Neutrophil (primary cell): ENCODE data around the gene L2HGDH.

Experiments
- H3K27ac ChIP-seq: fragments of 200-600 bp; sonication (generic); 2 replicates; pipeline ENCODE4 v1.5.1; 2016; ENCODE audit warnings: mild to moderate bottlenecking, moderate library complexity
- H3K27me3 ChIP-seq: fragments of 200-600 bp; sonication (generic); 2 replicates; pipeline ENCODE4 v1.6.0; 2016; ENCODE audit warnings: mild to moderate bottlenecking
- H3K36me3 ChIP-seq: fragments of 200-600 bp; sonication (generic); 2 replicates; pipeline ENCODE4 v1.5.1; 2017
- H3K4me1 ChIP-seq, 2 experiments: fragments of 200-600 bp in 1 of 2; sonication (generic) in 1 of 2; 1 replicate in 1 of 2; 2 replicates in 1 of 2; pipeline versions ENCODE4 v1.5.1 to v1.6.1; 2013 to 2016; ENCODE audit warnings: low read depth in 1 of 2, low read length in 1 of 2, mild to moderate bottlenecking in 1 of 2, moderate library complexity in 1 of 2; ENCODE audit not compliant: control insufficient read depth in 1 of 2, insufficient read depth in 1 of 2
- H3K4me3 ChIP-seq, 2 experiments: fragments of 200-600 bp in 1 of 2; sonication (generic) in 1 of 2; 1 replicate in 1 of 2; 2 replicates in 1 of 2; pipeline ENCODE4 v1.5.1; 2013 to 2016; ENCODE audit warnings: low read depth in 1 of 2, low read length in 1 of 2, mild to moderate bottlenecking in 1 of 2, moderate library complexity in 1 of 2
- H3K9me3 ChIP-seq: fragments of 200-600 bp; sonication (generic); 2 replicates; pipeline ENCODE4 v1.5.1; 2016
- TF ChIP-seq, protein P1 (sequence below): fragments of 200-600 bp; sonication (generic); IDR thresholded peaks from 2 replicates; pipeline ENCODE4 v1.5.1; 2016; ENCODE audit warnings: antibody characterized with exemption

The L2HGDH gene

DNA sequence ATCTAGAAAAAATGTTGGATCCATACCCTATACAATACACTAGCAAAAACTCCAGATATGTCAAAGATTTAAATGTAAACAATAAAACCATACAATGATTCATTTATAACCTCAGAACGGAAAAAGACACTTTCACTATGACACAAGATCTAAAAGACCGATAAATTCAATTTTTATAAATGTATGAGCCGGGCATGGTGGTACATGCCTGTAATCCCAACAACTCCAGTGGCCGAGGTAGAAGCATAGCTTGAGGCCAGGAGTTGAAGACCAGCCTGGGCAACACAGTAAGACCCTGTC lies 78.1 kb downstream of the L2HGDH start:
- TF ChIP-seq, protein P1, sequence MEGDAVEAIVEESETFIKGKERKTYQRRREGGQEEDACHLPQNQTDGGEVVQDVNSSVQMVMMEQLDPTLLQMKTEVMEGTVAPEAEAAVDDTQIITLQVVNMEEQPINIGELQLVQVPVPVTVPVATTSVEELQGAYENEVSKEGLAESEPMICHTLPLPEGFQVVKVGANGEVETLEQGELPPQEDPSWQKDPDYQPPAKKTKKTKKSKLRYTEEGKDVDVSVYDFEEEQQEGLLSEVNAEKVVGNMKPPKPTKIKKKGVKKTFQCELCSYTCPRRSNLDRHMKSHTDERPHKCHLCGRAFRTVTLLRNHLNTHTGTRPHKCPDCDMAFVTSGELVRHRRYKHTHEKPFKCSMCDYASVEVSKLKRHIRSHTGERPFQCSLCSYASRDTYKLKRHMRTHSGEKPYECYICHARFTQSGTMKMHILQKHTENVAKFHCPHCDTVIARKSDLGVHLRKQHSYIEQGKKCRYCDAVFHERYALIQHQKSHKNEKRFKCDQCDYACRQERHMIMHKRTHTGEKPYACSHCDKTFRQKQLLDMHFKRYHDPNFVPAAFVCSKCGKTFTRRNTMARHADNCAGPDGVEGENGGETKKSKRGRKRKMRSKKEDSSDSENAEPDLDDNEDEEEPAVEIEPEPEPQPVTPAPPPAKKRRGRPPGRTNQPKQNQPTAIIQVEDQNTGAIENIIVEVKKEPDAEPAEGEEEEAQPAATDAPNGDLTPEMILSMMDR: no peak
- H3K27me3 ChIP-seq: no peaks in the 10 kb centered on the region
- peaks cover 34 to 41% of the 10 kb centered on the region in 2 experiments for H3K4me1 ChIP-seq
- H3K36me3 ChIP-seq: no peaks in the 10 kb centered on the region
- H3K27ac ChIP-seq: no peak overlapping the region
- no peaks in the 10 kb centered on the region for H3K9me3 ChIP-seq
- no peak overlapping the region for H3K4me3 ChIP-seq

DNA sequence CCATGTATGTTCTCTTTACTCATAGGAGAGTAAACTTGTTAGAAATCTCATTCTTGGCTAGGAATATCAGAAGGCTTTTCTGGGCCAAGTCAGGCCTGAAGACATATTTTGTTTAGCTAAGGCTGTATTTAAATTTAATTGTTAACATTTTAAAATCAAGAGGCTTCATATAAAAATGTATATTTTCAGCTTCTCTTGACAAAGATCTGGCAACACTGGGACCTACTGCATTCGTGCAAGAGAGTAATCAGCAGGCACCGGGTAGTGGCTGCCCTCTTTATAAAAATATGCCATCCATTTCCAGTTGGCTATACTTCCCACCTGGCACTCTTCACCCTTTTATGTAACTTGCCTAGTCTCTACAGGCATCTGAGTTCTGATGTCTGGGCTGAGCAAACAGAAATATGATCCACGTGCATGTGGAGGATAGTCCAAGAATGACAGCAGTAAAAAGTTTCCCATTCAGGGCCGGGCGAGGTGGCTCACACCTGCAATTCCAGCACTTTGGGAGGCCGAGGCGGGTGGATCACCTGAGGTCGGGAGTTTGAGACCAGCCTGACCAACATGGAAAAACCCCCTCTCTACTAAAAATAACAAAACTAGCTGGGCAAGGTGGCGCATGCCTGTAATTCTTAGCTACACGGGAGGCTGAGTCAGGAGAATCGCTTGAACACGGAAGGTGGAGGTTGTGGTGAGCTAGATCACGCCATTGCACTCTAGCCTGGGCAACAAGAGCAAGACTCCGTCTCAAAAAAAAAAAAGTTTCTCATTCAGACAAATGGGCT lies 78.7 kb downstream of the L2HGDH start:
- H3K9me3 ChIP-seq: no peaks in the 10 kb centered on the region
- H3K27me3 ChIP-seq: no peaks in the 10 kb centered on the region
- H3K27ac ChIP-seq: no peak overlapping the region
- H3K4me1 ChIP-seq: peaks cover 39 to 46% of the 10 kb centered on the region in 2 experiments
- H3K4me3 ChIP-seq: no peak overlapping the region
- no peaks in the 10 kb centered on the region for H3K36me3 ChIP-seq
- TF ChIP-seq, protein P1: no peak

DNA sequence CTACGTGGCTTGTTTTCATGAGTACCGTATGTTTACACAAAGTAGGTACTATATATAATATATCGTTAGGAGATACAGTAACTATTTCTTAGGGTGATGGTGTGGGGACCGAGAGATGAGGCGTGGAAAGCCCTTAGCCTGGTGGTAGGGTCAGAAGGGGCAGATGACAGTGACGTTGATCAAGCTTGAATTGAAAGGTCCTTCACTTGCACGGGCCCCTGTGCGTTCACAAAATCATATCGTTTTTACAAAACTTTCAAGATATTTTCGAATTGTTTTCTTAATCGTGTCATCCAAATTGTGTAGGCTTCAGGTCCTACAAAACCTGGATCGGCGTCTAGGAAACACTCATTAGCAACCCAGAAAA lies 79.8 kb downstream of the L2HGDH start:
- H3K4me3 ChIP-seq: peak overlapping the region; percentile 86 to 91
- peaks cover 43% of the 10 kb centered on the region in 2 experiments for H3K4me1 ChIP-seq
- H3K27ac ChIP-seq: peak overlapping the region; percentile 97
- H3K9me3 ChIP-seq: no peaks in the 10 kb centered on the region
- TF ChIP-seq, protein P1: no peak
- H3K27me3 ChIP-seq: no peaks in the 10 kb centered on the region
- no peaks in the 10 kb centered on the region for H3K36me3 ChIP-seq

DNA sequence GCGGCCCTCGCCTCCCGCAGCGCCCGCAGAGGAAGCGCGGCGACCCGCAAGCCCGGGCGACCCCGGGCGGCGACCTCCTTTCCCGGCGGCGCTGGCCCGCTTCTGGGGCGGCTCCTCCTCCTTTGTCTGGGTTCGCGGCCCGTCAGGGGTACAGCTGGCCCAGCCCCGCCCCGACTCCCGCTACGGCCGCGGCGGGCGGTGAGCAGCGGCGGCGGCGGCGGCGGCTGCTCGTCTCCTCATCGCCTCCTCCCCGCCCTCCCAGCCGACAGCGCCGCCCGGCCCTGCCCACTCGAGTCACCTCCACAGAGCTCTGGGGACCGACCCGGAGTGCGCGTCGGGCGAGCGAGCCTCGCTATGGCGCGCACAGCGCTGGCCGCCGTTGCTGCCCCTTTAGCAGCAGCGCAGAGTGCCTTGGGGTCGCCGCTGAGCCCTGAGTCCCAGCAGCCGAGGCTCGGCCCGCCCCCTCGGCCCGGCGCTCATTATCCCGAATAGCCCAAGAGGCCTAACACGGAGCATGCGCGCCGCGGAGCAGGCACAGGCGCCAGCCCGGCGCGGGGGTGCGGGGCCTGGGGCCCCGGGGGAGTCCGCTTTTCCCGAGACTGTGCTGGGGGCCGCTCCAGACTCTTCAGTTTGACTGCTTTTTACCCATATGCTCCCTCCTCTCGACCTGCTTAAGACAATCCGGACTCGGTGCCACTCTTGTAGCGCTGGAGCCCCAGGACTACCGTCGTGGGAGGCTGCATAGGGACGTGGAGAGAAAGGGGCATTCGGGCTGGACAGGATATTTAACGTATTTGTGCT lies 80.4 kb downstream of the L2HGDH start, which contains the start of gene SOS2:
Gene SOS2, minus strand, starts transcription at position 104 of the 801 bp plus-strand sequence. CDS start 295 bp downstream, outside the sequence.
- no peaks in the 10 kb centered on the region for H3K27me3 ChIP-seq
- TF ChIP-seq, protein P1: peak; percentile 15
- H3K4me3 ChIP-seq: peak within 1 kb of the TSS; percentile 86 to 91

DNA sequence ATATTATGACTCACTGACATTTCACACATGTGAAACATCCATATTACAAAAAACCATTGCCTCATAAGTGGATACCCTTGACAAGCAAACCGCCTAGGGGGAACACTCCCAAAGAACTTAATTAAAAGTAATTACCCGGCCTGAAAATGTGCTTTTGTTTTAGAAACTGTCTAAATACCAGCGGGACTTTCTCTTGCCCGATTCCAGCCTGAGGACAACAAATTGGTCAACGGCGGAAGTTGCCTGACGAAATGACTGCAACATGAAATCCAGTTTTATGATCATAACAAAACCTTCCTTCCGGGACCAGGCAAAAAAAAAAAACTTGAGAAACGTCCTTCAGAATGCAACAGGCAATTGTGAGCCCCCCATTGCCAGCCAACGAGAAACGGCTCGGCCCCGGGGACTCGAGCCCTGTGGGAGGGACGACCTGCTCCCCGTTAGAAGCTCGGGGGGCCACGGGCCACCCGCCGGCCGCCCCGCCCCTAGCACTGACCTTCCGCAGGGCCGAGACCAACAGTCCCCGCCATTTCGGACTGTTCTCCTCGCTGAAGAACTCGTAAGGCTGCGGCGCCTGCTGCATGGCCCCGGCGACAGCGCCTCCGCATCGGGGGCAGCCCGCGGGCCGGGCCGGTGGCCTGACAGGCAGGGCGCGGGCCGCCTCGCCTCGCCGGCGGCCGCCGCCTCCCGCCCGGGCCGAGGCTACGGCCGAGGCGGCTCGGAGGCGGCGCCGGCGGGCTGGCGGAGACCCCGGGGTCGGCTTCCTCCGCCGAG lies 81.1 kb downstream of the L2HGDH start:
- Histone ChIP-seq H3K9me3 (no peaks in the 10 kb centered on the region), H3K4me1 (peaks cover 41 to 48% of the 10 kb centered on the region in 2 experiments)
- TF ChIP-seq, protein P1: no peak

More for the DNA sequence above, 80.4 kb downstream of the L2HGDH start, which contains the start of gene SOS2:
- Histone ChIP-seq H3K4me1 (peaks cover 37 to 41% of the 10 kb centered on the region in 2 experiments), H3K27ac (peak within 1 kb of the TSS; percentile 97), H3K9me3 (no peaks in the 10 kb centered on the region), H3K36me3 (no peaks in the 10 kb centered on the region)

More for the DNA sequence above, 81.1 kb downstream of the L2HGDH start:
- Histone ChIP-seq H3K27me3 (no peaks in the 10 kb centered on the region), H3K4me3 (peak overlapping the region; percentile 86 to 91), H3K27ac (peak overlapping the region; percentile 97), H3K36me3 (no peaks in the 10 kb centered on the region)
